CD4-positive, alpha-beta T cell treated with Interleukin-15 for 1 hour (primary cell): ENCODE measurements around the gene KHSRP.
"Not testable (repeated sequence)": the region's sequence is repeated elsewhere in the genome, so short reads cannot be mapped to it uniquely, and the experiment has no call there.

Source experiments
- DNase-seq: peaks from one replicate; pipeline ENCODE4 v3.0.0-alpha.2; 2020

Gene KHSRP

GRCh38 chr19:6416658-6417405 is 7.8 kb downstream of the KHSRP start:
- DNase-seq: no peak

DNA sequence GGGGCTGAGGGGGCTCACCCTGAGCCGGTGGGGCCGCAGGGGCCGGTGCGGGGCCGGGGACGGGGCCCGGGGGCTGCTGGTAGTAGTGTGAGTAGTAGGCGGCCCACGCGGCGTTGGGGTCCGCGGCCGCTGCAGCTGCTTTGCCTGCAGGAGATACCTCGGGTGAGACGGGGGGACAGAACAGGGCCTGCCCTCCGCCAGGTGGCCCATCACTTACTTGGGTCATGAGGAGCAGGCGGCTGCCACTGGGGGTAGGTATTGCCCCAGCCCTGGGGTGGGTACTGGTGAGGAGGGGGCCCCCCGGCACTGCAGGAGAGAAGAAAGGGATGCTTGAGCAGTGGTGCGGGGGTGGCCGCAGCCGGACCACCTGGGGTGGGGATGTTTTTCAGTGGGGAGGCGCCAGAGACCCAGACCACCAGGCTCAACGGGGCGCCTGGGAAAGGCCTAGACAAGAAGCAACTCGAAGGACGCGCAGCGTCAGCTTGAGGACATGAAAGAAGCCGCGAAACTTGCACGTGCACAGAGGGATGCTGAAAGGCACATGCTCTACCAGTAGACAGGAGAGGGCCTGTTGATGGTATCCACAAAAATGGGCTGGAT is 8.9 kb downstream of the KHSRP start:
- DNase-seq: no peak

GRCh38 chr19:6414793-6415590 is 9.6 kb downstream of the KHSRP start:
- DNase-seq: no peak

DNA sequence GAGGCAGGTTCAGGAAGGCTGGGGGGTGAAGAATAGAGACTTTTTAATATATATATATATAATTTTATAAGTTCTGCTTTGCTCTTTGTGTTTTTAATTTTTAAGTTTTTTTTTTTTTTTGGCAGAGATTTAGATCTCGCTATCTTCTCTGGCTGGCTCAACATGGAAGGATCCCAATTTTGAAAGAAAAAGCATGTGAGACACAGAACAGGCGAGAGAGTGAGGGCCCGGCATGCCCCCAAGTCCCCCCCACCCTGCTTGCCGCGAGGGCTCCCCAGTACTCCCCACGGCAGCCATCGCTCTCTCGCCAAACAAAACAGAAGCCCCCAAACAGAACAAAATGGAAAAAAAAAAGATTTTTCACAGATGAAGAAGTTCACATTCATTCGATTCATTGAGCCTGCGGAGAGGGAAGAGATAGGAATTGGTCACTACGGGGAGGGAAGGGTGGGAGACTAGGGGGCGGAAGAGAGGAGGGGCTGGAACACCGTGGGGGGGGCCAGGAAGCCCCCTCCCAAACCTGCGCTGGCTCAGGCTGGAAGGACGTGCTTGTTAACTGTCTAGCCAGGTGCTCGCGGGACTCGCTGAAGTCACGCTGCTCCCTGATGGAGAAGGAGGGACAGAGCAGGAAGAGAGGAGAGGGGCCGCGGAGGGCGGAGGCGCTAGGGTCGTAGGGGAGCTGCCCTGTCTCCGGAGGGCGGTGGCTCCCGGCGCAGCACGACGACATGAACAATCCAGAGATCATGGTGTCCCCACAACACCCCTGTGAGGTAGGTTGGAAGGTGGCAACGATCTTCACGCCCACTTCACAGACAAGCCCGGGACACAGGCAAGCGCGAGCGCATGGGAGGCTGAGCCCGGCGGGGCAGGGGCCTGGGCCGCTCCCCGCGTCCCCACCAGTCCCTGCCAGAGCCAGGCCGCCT is 10.6 kb downstream of the KHSRP start:
- no peak for DNase-seq

DNA sequence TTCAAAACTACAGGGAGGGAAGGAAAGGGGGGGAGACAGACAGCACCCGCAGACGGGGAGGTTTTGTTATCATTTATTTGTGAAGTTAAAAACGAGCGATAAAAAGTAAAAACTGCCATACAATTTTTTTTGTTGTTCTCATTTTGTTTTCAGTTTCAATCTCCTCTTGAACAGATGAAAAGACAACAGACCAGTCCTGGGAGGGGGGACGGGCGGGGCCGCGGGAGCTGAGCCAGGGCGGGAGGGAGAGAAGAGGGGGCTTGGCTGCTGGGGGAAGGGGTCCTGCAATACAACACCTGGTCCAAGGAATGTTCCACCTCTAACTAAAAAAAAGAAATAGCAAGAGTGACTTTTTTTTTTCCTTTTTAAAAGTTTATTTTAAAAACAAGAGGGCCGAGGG is 11.3 kb downstream of the KHSRP start:
- no peak for DNase-seq

DNA sequence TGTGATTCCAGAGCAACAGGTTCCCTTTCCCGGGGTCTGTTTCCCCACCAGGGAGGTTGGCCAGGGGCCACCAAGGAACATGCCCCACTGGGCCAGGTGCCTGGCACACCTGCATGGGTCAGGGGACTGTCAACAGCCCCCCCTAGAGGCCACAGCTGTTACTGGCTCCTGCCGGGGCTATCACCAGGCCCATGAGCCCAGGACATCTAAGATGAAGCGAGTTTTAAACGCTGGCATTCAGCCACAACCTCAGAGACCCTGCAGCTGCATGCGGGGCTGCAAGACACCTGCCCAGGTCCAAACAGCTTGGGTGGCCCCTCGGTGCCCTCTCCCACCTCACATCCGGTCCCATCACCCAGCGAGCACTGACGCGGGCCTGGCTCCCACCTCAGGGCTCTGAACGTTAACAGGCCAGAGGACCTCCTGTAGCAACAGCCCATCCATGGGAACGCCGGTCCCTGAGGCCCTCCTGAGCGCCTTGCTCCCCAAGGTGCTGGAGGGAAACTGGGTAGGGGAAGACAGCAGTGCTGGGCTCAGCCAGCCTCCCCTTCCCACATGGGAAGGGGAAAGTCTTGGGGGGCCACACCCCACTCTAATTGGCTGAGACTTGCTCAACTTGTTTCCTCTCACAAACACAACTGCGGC is 12.0 kb downstream of the KHSRP start:
- DNase-seq: peak; percentile 41

DNA sequence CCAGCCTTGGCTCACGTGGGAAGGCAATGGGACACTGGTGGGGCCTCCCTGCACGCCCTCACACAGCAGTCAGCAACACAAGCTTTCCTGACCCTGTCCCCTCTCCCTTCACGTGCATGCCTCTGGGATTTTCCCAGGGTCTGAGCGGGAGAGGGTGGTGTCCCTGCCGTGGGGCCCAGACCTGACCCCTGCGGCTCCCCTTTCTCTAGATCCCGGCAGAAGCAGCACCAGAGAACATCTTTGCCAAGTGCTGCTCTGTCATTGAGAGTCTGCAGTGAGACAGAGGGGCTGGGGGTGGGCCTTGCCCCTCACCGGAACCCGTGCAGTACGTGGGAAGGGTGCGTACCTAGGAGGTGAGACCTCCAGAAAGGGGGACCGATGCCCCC is 12.6 kb downstream of the KHSRP start:
- DNase-seq: no peak

- no peak for DNase-seq
These were observed 15.3 kb downstream of the KHSRP start for GRCh38 chr19:6409346-6409745.

GRCh38 chr19:6406401-6406800 is 18.2 kb downstream of the KHSRP start:
- no peak for DNase-seq

- DNase-seq: no peak
These were observed 21.6 kb downstream of the KHSRP start for GRCh38 chr19:6402837-6403608.

DNA sequence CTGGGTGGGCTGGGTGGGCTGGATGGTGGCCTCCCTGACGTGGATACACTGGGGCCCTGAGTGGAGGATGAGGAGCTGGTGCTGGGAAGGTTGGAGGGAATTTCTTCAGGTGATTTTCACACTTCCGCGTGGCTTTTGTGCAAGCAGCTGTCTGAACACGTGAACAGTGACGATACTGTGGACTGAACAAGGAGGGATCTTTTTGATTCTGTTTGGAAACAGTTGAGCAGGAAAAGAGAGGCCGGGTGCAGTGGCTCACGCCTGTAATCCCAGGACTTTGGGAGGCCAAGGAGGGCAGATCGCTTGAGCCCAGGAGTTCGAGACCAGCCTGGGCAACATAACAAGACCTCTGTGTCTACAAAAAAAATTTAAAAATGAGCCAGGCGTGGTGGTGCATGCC is 22.6 kb downstream of the KHSRP start:
- no peak for DNase-seq

GRCh38 chr19:6400062-6400944 is 24.3 kb downstream of the KHSRP start:
- not testable (repeated sequence) for DNase-seq

DNA sequence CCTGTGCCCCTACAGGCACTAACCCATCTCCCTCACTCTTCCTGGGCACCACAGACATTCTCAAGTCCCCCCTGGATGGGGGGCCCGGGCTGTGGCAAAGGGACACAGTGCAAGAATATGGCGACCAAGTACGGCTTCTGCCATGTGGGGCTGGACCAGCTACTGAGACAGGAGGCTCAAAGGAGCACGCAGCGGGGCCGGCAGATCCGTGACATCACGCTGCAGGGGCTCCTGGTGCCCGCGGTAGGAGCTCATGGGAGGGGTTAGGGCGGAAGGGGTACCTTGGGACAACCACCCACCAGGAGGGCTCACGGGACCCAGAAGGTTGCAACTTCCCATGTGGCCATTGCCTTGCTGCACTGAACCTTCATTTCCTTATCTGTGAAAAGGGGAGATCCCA is 28.3 kb downstream of the KHSRP start:
- no peak for DNase-seq

DNA sequence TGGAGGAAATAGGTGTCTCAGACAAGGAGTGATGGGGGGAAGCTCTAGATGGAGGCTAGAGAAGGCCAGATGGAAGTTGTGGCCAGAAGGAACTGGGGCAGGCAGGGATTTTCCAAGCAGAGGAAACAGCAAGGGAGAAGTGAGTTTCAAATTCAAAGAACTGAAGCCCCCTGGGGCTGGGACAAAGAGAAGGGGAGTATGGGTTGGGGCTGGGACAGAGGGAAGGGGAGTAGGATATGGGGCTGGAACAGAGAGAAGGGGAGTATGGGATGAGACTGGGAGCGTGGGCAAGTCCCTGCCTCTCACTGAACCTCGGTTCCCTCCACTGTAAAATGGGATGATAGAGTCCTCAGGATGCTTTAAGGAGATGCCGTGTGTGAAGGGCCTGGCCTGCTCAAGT is 29.8 kb downstream of the KHSRP start:
- no peak for DNase-seq

- peak; percentile 81 for DNase-seq
These were observed 30.6 kb downstream of the KHSRP start for GRCh38 chr19:6393983-6394412.

DNA sequence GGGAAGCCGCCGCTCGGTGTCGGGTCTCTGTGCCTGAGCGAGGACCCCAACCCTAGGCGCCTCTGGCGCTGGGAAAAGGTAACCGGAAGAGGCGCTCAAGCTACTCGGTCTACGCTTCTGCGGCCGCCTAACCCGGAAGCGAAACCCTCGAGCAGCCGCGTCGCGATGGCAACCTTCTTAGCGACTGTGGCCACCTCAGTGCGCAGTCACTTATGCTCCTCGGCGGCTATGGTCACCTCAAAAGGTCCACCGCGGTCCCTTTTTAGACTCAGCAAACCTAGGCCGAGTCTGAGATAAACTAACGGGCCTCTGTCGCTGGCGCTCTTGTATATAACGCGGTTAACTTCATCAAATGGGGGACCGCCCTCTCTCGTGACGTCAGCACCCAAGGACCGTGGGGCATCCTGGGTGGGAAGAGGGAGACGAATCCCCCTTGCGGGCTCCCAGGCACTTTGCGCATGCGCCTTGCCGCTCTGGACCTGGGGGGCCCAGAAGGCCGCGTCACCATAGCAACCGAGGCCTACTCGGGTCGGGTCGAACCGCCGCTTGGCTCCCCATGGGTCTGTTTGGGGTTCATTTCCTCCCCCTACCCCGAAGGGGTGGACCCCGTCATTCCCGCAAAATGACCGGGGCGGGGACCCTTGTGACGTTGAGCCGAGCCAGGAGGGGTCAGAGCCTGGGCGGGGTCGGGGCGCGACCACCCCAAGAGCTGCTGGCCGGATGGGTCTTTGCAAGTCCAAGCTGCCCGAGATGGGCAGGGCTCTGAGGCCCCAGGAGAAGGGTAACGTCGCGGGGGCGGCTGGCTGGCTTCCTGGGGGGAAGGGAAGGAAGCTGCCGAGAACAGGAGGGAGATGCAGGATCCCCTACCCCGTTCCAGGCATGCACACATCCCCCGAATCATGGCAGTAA is 31.3 kb downstream of the KHSRP start, which contains the start of gene GTF2F1:
Gene GTF2F1, minus strand, starts transcription at position 91 of the 909 bp plus-strand sequence. CDS start 169 bp downstream, outside the sequence.
- peak; percentile 97 for DNase-seq

DNA sequence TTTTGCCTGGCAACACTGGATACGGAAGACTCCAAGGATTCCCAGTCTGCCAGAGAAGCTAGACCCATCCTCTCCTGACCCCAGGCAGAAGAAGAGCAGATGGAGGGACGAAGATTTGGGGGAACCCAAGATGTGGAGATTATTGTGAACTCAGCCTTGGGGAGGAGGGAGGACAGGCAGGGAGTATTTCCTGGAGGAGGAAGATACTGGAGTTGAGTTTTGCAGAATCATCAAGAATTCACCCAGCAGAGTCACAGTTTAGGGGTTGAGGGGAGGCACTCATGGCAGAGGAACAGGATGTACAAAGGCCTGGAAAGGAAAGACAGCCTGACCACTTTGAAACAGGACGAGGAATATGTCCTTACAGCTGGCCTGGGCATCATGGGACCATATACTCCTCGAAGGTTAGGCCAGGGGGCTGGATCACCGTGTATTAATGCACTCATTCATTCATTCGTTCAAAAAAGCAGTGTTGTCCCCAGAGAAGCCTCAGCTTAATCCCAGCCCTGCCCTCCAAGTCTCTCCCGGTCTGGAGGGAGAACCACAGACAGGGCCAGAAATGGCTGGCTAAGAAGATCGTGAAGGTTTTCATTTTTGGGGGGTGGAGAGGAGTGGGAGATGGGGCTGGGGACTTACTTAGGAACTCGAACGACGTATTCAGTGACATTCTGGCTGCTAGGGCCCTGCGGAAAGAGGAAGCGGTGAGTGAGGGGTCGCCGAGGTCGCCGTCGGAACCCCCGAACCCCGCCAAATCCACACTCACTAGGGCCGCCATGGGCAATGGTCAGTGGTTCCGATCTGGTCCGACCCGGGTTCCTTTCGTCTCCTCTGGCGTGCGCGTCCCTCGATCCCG is 32.2 kb downstream of the KHSRP start:
- peak; percentile 25 for DNase-seq

GRCh38 chr19:6387372-6387771 is 37.2 kb downstream of the KHSRP start:
- DNase-seq: no peak
